Esophagus squamous epithelium (tissue), 4 donors: ENCODE measurements around the gene MIER2.

ENCODE experiments used
- CTCF ChIP-seq, 6 experiments: fragments of 450-650 bp in 4 of 6; fragments of 200-600 bp in 2 of 6; sonication (generic) in 2 of 6; IDR thresholded peaks; one replicate each; pipeline ENCODE4 v1.5.1; 2016 to 2019; ENCODE audit warnings: antibody characterized with exemption in 6 of 6, mild to moderate bottlenecking in 4 of 6, moderate library complexity in 4 of 6
- POLR2A ChIP-seq, 4 donors: fragments of 450-650 bp; IDR thresholded peaks; one replicate each; pipeline ENCODE4 v1.6.1; 2017; ENCODE audit warnings: antibody characterized with exemption in 4 of 4, mild to moderate bottlenecking in 4 of 4, moderate library complexity in 3 of 4

DNA sequence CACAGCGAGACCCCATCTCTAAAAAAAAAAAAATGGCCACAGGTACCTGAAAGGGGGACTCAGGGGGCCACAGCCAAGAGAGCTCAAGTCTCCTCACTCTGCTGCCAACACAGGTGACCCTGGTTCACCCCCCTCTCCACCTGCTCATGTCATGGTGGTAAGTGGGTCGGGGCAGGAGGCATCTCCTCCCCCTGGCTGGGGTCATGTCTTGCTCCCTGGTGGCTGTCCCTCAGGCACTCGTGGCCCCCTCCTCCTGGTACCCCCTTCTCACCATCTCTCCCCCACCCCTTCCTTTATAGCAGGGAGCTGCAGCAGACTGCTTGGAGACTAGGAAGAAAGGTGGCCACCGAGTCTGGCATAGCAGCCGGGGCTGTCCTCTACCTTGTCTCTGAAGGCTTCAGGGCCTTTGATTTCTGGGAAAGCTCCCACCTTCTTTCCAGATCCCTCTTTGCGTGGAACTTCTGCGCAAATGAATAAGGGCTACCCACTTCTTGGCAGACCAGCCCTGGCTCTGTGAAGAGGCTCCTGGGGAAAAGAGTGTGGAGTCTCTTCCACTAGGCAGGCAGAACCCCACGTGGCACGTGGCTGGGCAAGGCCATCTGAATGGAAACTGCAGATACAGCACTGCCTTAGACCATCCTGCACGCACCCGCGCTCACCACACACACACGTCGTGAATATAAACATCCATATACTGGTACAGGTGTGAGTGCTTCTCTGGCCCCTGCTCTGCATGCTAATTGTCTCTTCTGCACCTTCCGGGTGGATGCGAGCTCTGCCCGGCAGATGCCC lies 20.1 kb upstream of the MIER2 start:
- TF ChIP-seq CTCF (IDR thresholded peaks at IDR 0.05) (no peak), POLR2A (IDR thresholded peaks at IDR 0.05) (no peak)
